HG03139 (cell line): Measurements from ENCODE around the gene CCDC8.
"Not testable (repeated sequence)": the region's sequence is repeated elsewhere in the genome, so short reads cannot be mapped to it uniquely, and the experiment has no call there.

ENCODE experiments used
- ATAC-seq: cut with Tn5 transposase; IDR thresholded peaks from one replicate; pipeline ENCODE4 v1.9.1; 2021; ENCODE audit not compliant: unreplicated experiment

Gene CCDC8

GRCh38 chr19:46404753-46405468, 8.5 kb downstream of the CCDC8 start:
- ATAC-seq = no peak

GRCh38 chr19:46404055-46404752, 9.2 kb downstream of the CCDC8 start:
- ATAC-seq = no peak

DNA sequence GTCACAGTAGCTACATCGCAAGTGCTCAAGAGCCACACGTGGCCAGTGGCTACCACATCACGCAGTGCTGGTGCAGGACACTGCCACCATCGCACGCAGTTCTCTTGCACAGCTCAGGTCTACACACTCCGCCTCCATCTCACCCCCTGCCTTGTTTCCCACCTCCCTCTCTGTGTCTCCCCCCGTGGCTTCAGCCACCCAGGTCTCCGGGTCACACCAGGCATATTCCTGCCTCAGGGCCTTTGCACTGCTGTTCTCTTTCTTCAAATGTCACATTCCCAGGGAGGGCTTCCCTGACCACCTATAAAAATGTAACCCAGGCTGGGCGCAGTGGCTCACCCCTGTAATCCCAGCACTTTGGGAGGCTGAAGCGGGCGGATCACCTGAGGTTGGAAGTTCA, 10.6 kb downstream of the CCDC8 start:
- ATAC-seq = no peak

- ATAC-seq = not testable (repeated sequence)
These were observed 15.4 kb downstream of the CCDC8 start for GRCh38 chr19:46397801-46398479.

- ATAC-seq = no peak
These were observed 19.0 kb downstream of the CCDC8 start for GRCh38 chr19:46394402-46394797.

- ATAC-seq = no peak
These were observed 19.6 kb downstream of the CCDC8 start for GRCh38 chr19:46393456-46394401.

GRCh38 chr19:46392837-46393236, 20.5 kb downstream of the CCDC8 start:
- no peak for ATAC-seq

DNA sequence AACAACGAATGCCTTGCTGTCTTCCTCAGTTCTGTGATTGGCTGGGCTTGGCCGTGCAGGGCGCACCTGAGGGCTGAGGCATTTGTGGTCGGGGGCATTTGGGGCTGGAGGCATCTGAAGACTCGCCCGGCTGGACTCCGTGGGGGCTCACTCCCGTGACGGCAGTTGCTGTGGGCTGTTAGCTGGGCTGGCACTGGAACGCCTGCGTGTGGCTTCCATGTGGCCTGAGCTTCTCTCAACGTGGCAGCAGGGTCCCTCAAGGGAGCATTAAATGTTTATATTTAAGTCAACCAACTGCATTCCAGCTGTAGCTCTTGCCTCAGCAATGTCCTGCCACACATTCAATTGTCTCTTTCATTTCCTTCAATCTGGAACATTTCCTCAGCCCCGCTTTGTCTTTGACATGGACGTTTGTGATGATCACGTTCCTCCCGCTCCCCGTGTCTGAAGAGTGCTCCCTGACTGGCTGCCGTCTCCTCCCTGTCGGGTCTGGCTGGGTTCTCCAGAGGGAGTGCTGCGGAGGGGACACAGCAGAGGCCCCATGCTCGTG, 21.0 kb downstream of the CCDC8 start:
- no peak for ATAC-seq

DNA sequence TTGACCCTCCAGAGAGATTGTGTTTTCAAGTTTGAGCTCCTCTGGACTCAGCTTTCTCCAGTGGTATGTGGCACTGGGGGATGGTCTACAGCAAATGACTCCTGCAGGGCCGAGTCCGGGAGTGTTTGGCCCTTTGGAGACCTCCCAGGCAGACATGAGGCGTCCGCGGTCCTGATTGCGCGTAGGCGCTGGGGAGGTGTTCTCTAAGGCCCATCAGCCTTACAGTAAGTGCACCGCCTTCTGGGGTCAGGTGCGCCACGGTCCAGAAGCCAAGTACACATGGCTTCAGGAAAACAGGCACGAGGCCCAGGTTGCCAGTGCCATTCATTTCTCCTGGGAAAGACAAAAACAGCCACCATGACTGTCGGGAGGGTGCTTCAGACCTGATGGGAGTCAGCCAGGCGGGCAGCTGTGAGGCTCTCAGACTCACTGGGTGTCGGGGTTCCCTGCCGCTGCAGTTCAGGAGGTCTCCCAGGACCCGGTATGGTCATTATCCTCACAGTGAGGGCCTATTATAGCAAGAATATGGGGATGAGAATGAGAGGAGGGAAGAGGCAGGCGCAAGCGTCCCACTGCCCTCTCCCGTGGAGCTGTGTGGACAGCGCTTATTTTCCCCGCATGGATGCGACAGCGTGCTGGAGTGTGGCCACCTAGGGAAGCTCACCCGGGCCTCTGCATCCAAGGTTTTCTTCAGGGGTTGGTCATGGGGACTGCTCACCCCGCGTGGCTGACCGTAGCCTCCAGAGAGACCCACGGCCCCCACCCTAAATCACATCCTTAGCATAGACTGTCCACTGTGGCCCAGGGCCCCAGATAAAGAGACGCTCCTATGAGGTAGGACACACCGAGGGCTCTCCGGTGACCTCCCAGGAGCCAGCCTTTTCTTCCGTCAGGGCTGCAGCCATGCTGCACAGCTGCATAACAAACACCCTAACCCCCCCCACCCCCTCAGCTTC, 21.8 kb downstream of the CCDC8 start:
- no peak for ATAC-seq

DNA sequence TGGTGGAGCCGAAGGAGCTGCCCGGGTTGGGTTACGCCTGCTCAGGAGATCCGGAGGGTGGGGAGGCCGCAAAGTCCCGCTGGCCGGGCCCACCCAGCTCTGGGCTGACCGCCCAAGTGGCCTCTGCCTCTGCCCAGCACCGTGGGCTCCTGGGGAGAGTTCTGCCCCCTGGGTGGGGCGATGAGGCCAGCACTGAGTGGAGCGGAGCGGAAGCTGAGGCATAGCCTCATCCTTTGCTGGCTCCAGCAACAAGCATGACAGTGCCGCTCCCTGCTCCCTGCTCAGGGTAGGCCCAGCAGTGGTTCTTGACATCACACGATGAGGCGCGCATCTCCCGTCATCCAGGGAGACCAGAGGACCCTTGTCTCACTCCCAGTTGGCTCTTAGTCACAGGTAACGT, 22.5 kb downstream of the CCDC8 start:
- ATAC-seq = no peak

GRCh38 chr19:46390121-46390858, 23.1 kb downstream of the CCDC8 start:
- no peak for ATAC-seq

GRCh38 chr19:46388311-46389095, 24.9 kb downstream of the CCDC8 start:
- no peak for ATAC-seq

DNA sequence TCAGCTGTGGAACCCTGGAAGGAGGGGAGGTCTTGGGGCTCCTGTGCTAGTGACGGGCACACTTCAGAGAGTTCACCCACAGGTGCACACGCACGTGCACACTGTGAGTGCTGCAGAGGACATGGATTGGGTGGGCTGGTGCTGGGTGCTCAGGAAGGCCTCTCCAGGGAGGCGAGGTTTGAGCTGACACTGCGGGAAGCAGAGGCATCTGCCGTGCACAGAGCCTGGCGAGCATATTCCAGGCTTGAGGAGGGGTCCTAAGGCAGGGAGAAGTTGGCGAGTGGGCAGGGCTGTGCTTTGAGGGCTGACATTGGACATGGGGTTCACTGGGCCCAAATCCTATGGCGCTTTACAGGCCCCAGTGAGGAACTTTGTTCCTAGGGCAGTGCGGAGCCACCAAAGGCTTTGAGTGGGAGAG, 25.6 kb downstream of the CCDC8 start:
- ATAC-seq = no peak

- no peak for ATAC-seq
These were observed 26.2 kb downstream of the CCDC8 start for GRCh38 chr19:46386996-46387712.

DNA sequence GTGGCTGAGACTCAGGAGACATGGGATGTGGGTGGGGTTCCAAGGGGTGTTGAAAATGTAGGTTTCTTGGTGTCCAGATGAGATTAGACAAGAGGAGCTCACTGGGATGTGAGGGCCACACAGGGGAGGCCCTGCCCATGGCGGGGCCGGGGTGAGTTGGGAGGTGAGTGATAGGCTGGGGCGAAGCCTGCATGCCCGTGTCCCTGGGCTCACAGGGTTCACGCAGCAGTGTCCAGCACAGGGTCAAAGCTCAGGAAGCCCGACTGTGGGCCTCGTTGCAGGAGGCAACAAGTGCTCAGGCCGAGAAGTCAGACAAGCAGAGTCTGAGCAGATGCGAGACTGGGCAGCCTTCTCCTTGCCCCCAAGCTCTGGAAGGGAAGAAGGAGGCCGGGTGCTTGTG, 27.2 kb downstream of the CCDC8 start:
- no peak for ATAC-seq

GRCh38 chr19:46385636-46386035, 27.7 kb downstream of the CCDC8 start:
- ATAC-seq = no peak

GRCh38 chr19:46384396-46384795, 29.0 kb downstream of the CCDC8 start:
- no peak for ATAC-seq
